GM19467 (cell line): ENCODE measurements around the gene PGAP6.
"Not testable (repeated sequence)": the region's sequence is repeated elsewhere in the genome, so short reads cannot be mapped to it uniquely, and the experiment has no call there.

Source experiments
- ATAC-seq: cut with Tn5 transposase; IDR thresholded peaks from one replicate; pipeline ENCODE4 v1.9.1; 2021; ENCODE audit warnings: mild to moderate bottlenecking, moderate library complexity; ENCODE audit not compliant: unreplicated experiment

The PGAP6 gene

GRCh38 chr16:404971-405486, 23.3 kb upstream of the PGAP6 start:
- ATAC-seq, result no peak

DNA sequence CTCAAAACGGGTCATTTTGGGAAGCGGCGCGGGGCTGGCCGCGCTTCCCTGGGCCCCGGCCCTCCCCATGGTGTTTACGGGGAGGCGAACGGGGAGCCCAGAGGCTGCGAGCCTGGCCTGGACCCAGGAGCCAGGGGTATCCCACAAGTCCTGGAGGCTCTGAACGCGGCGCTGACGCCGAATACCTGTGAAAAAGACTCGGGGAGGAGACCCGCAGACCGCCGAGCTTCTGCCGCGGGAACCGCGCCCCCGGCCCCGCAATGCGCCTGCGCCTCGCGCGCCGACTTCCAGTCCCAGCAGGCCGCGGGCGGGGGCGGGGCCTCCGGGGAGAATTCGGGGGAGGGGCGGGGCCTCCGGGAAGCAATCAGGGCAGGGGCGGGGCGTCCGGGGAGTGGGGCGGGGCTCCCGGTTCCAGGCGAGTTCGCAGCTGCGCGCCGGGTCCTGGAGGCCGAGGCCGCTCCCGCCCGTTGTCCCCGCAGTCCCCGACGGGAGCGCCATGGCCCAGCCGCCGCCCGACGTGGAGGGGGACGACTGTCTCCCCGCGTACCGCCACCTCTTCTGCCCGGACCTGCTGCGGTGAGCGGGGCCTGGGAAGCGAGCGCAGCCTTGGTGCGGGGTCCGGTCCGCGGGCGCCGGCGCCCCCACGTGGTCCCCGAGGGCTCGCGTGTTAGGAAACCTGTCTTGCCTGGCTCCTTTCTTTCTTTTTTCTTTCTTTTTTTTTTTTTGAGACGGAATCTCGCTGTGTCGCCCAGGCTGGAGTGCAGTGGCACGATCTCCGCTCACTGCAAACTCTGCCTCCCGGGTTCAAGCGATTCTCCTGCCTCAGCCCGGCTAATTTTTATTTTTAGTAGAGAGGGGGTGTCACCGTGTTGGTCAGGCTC, 19.9 kb upstream of the PGAP6 start, which contains the start of gene DECR2:
TSS of gene DECR2 (plus strand) at position 418 of the 881 bp plus-strand sequence. CDS start at position 497, 79 bp downstream.
- ATAC-seq, result peak; percentile 55

- ATAC-seq, result no peak
Measured at GRCh38 chr16:400061-400591, 18.3 kb upstream of the PGAP6 start.

GRCh38 chr16:399340-400019, 17.7 kb upstream of the PGAP6 start:
- no peak for ATAC-seq

- no peak for ATAC-seq
Measured at GRCh38 chr16:398561-399339, 17.0 kb upstream of the PGAP6 start.

DNA sequence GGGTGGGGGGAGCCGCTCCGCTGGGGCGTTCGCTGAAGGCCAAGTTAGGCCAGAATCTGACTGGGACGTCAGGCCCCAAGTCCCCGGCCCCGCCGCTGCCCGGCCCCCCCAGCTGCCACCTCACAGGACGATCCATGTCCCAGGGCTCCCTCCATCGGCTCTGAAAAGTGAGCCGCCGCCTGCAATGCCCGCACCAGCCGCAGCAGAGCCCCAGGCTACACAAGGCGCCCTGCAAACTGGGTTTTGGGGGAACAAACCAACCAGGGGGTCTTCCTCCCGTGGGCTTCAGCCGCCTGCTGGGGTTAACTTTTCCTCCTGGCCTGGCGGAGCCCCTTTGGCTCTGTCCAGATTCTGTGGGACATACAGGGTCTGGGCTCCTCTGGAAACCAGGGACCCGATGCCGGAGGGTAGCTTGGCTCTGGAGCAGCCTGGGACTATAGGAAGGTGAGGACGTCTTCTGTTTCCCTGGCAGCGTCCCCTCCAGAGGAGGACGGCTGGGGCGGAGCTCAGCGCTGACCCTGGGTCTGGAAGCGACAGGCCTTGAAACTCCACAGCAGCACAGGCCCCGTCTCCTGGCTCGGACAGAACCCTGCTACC, 16.1 kb upstream of the PGAP6 start:
- no peak for ATAC-seq

GRCh38 chr16:397135-397661, 15.4 kb upstream of the PGAP6 start, which contains the start of gene NME4:
Gene NME4 (plus strand): TSS chr16:397199. CDS start chr16:397223, 24 bp downstream.
- no peak for ATAC-seq

- no peak for ATAC-seq
Measured at GRCh38 chr16:396605-397004, 14.8 kb upstream of the PGAP6 start.

- no peak for ATAC-seq
Measured at GRCh38 chr16:396199-396598, 14.4 kb upstream of the PGAP6 start.

GRCh38 chr16:392450-393030, 10.8 kb upstream of the PGAP6 start:
- no peak for ATAC-seq

- ATAC-seq, result no peak
Measured at GRCh38 chr16:391885-392335, 10.1 kb upstream of the PGAP6 start.

DNA sequence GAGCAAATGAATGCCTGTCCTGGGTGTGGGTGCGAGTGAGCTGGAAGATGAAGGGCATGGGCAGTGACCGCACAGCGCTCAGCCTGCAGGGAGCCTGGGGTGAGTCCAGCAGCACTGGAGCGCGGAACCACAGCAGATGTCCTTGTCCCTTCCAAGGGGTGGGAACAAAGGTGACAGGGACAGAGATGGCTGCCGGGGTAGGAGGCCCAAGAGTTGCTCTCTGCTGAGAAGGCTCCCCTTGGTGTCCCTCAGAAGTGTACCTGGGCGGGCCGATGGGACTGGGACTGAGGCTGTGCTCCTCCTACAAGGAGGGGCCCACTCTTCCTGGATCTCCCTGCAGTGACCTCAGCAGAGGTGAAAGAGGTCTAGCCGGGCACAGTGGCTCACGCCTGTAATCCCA, 7.6 kb upstream of the PGAP6 start:
- no peak for ATAC-seq

DNA sequence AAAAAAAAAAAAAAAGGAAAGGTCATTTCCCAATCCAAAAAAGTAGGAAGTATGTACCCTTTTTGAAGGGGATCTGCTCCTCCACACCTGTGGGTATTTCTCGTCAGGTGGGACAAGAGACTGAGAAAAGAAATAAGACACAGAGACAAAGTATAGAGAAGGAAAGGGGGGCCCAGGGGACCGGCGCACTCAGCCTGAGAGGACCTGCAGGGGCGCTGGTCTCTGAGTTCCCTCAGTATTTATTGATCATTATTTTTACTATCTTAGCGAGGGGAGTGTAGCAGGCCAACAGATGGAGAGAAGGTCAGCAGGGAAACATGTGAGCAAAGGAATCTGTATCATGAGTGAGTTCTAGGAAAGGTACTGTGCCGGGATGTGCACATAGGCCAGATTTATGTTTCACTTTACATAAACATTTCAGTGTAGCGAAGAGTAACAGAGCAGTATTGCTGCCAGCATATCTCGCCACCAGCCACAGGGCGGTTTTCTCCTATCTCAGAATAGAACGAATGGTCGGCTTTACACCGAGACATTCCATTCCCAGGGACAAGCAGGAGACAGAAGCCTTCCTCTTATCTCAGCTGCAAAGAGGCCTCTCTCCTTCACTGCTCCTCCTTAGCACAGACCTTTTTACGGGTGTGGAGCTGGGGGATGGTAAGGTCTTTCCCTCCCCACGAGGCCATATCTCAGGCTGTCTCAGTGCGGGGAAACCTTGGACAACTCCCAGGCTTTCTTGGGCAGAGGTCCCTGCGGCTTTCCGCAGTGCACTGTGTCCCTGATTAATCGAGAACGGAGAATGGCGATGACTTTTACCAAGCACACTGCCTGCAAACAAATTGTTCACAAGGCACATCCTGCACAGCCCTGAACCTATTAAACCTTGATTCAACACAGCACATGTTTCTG, 6.2 kb upstream of the PGAP6 start:
- not testable (repeated sequence) for ATAC-seq

DNA sequence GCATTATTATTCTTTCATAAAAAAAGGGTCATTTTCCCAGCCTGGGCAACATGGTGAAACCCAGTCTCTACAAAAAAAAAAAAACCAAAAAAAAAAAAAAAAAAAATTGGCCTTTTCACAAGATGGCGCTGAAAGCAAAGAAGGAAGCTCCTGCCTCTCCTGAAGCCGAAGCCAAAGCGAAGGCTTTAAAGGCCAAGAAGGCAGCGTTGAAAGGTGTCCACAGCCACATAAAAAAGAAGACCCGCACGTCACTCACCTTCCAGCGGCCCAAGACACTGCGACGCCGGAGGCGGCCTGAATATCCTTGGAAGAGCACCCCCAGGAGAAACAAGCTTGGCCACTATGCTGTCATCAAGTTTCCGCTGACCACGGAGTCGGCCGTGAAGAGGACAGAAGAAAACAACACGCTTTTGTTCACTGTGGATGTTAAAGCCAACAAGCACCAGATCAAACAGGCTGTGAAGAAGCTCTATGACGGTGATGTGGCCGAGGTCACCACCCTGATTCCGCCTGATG, 4.9 kb upstream of the PGAP6 start:
- no peak for ATAC-seq

DNA sequence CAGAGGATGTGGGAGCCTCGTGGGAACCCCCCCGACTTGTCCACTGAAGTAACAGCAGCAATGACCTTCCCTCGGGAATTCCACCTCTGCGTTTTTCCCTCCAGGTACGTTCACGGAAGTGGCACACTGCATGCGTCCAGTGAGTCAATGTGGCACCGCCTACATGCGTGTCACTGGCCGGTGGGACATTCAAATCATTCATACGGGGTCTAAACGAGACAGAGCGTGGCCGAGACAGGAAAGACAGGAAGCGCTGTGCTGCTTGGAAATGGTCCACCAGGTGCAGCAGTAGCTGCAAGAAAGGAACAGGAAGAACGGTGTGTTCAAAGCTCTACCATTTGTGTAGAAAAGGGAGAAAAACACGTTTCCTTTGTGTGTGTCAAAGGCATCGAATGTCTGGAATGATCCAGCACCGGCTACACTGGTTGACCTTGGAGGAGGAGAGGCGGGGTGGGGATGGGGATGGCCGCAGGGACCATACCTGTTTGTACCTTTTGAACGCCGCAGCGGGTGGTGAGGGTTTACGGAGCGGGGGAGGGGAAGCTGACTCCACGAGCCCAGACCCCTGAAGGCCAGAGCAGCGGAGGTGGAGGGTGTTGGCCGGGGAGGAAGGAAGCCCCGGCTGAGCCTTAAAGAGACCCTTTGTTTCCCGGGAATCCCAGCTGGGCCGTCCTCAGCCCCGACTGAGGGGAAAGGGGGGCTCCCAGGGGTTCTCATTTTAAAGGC, 1.7 kb upstream of the PGAP6 start:
- ATAC-seq, result no peak

- ATAC-seq, result peak; percentile 4
Measured at GRCh38 chr16:381012-381788, 578 bp downstream of the PGAP6 start.

DNA sequence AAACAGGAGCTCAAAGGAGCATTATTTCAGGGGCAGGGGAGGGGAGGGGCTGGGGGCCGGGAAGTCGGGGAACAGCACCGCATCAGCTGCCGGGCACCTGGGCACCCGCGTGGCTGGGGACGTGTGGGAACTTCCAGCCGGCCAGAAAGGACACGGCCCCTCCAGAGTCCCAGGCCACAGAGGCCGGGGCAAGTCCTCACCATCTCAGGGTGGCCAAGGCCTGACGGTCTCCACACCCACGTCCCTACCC, 1.1 kb downstream of the PGAP6 start:
- ATAC-seq, result no peak
